OCI-LY7 (cell line): ENCODE results near the gene SYCP1. TPM values are rescaled to one million over a fixed set of nuclear protein-coding genes. Genes with fewer than 3 reads are reported as not detected.

ENCODE experiments used
- BruUV-seq: library from RNA; stranded (reverse); fragments of 400-500 nt; replicated peaks from 2 replicates; lab custom pipeline; 2021; lab: Mats Ljungman, UMichigan
- CTCF ChIA-PET: fragments of 300-600 bp; sonication (Branson Sonifier 250); formaldehyde crosslinking; loops from one replicate; lab custom pipeline; 2022; ENCODE audit warnings: antibody characterized with exemption; ENCODE audit not compliant: unreplicated experiment; lab: Charles Lee
- POLR2A ChIA-PET: fragments of 300-600 bp; sonication (Branson Sonifier 250); formaldehyde crosslinking; loops from one replicate; lab custom pipeline; 2022; ENCODE audit warnings: antibody characterized with exemption; lab: Charles Lee
- DNase-seq: peaks from one replicate; pipeline ENCODE4 v3.0.0-alpha.2; 2015; ENCODE audit warnings: low spot score
- H2AFZ ChIP-seq: fragments of 200-600 bp; sonication (generic), shearing (Covaris generic); 2 replicates; pipeline ENCODE4 v1.6.1; 2014; ENCODE audit warnings: mild to moderate bottlenecking, antibody characterized with exemption, low read length, moderate library complexity
- H3K27ac ChIP-seq: fragments of 200-600 bp; sonication (generic); 2 replicates; pipeline ENCODE4 v1.5.1; 2014; ENCODE audit warnings: mixed run types, low read depth, mild to moderate bottlenecking, moderate library complexity, low read length, inconsistent platforms; ENCODE audit not compliant: poor library complexity, severe bottlenecking
- H3K36me3 ChIP-seq: fragments of 200-600 bp; sonication (generic); 2 replicates; pipeline ENCODE4 v1.6.1; 2014; ENCODE audit warnings: mild to moderate bottlenecking, antibody characterized with exemption, low read length, moderate library complexity, mixed read lengths; ENCODE audit not compliant: insufficient read depth
- H3K4me1 ChIP-seq: fragments of 200-600 bp; sonication (generic); 2 replicates; pipeline ENCODE4 v1.5.1; 2014; ENCODE audit warnings: mild to moderate bottlenecking, low read length; ENCODE audit not compliant: insufficient read depth, poor library complexity, severe bottlenecking
- H3K4me2 ChIP-seq: fragments of 200-600 bp; sonication (generic); 2 replicates; pipeline ENCODE4 v1.6.1; 2014; ENCODE audit warnings: mild to moderate bottlenecking, low read length
- H3K4me3 ChIP-seq: fragments of 200-600 bp; sonication (generic); 2 replicates; pipeline ENCODE4 v1.5.1; 2014; ENCODE audit warnings: mild to moderate bottlenecking, low read depth, low read length; ENCODE audit not compliant: poor library complexity, severe bottlenecking
- H3K79me2 ChIP-seq: fragments of 200-600 bp; sonication (generic); 2 replicates; pipeline ENCODE4 v1.6.1; 2016; ENCODE audit warnings: low read depth, mild to moderate bottlenecking, low read length, moderate library complexity, mixed read lengths; ENCODE audit not compliant: insufficient read depth
- H3K9me2 ChIP-seq: fragments of 200-600 bp; sonication (generic); 2 replicates; pipeline ENCODE4 v1.6.1; 2016; ENCODE audit warnings: mild to moderate bottlenecking, low read length, mixed read lengths; ENCODE audit not compliant: insufficient read depth
- H3K9me3 ChIP-seq: fragments of 200-600 bp; sonication (generic); 2 replicates; pipeline ENCODE4 v1.6.1; 2014; ENCODE audit warnings: mild to moderate bottlenecking, mixed run types, low read length, mixed read lengths
- H4K20me1 ChIP-seq: fragments of 200-600 bp; sonication (generic); 2 replicates; pipeline ENCODE4 v1.6.1; 2014; ENCODE audit warnings: mild to moderate bottlenecking, antibody characterized with exemption, low read length, moderate library complexity, mixed read lengths; ENCODE audit not compliant: insufficient read depth
- CTCF ChIP-seq: fragments of 200-600 bp; sonication (generic); conservative IDR thresholded peaks from 2 replicates; pipeline ENCODE4 v1.5.1; 2014; ENCODE audit warnings: mild to moderate bottlenecking, antibody characterized with exemption, low read length, moderate library complexity, mixed read lengths
- EZH2phosphoT487 ChIP-seq: fragments of 200-600 bp; sonication (generic); IDR thresholded peaks from 2 replicates; pipeline ENCODE4 v1.6.1; 2018; ENCODE audit warnings: low read depth, borderline replicate concordance, mild to moderate bottlenecking, mixed run types, antibody characterized with exemption, low read length, moderate library complexity, mixed read lengths
- intact Hi-C: fragments of 100-400 bp; cut with micrococcal nuclease; formaldehyde crosslinking; loops from one replicate; pipeline ENCODE4 v1.10.0; 2022; ENCODE audit not compliant: unreplicated experiment
- total RNA-seq, 2 experiments: library from RNA; depleted of rRNA in 1 of 2; stranded (reverse); fragments of >200 nt in 1 of 2; shearing (Covaris generic) in 1 of 2; gene quantifications; 2 replicates each; pipeline ENCODE4 v1.2.3, GENCODE V29; 2014 to 2022

Gene SYCP1
- total RNA-seq, 2 experiments from 2014 or later: not detected

- no peak overlapping the region for H3K27ac ChIP-seq
- intact Hi-C loops: no loop called here
- no peaks in the 10 kb centered on the region for H3K79me2 ChIP-seq
- CTCF ChIA-PET: no interaction called here
- no peak for DNase-seq
- no TSS peak for BruUV-seq
- POLR2A ChIA-PET: no interaction called here
- no peaks in the 10 kb centered on the region for H4K20me1 ChIP-seq
- H3K36me3 ChIP-seq: no peaks in the 10 kb centered on the region
- no peak overlapping the region for H2AFZ ChIP-seq
- no peak overlapping the region for H3K4me3 ChIP-seq
- no peaks in the 10 kb centered on the region for H3K4me1 ChIP-seq
- no peak overlapping the region for H3K4me2 ChIP-seq
- H3K9me3 ChIP-seq: no peaks in the 10 kb centered on the region
- H3K9me2 ChIP-seq: no peaks in the 10 kb centered on the region
- no peak for TF ChIP-seq CTCF
- no peak for TF ChIP-seq EZH2phosphoT487
These were observed 10.4 kb upstream of the SYCP1 start for GRCh38 chr1:114844270-114844669.

- H3K36me3 ChIP-seq: no peaks in the 10 kb centered on the region
- no peak for DNase-seq
- intact Hi-C loops: no loop called here
- no peaks in the 10 kb centered on the region for H3K79me2 ChIP-seq
- H3K9me2 ChIP-seq: no peaks in the 10 kb centered on the region
- H3K4me2 ChIP-seq: no peak overlapping the region
- CTCF ChIA-PET: no interaction called here
- H3K4me1 ChIP-seq: no peaks in the 10 kb centered on the region
- no peaks in the 10 kb centered on the region for H4K20me1 ChIP-seq
- POLR2A ChIA-PET: interaction anchor here (0.7 to 1.0 kb wide), 2 partner anchors 12 to 32 kb away, joined by 3 to 6 read pairs; no protein-coding TSS in a partner anchor
- H3K27ac ChIP-seq: no peak overlapping the region
- no peak overlapping the region for H3K4me3 ChIP-seq
- TF ChIP-seq CTCF (no peak), EZH2phosphoT487 (no peak)
- H2AFZ ChIP-seq: no peak overlapping the region
- no TSS peak for BruUV-seq
- no peaks in the 10 kb centered on the region for H3K9me3 ChIP-seq
These were observed 1.1 kb upstream of the SYCP1 start for GRCh38 chr1:114853584-114853983.

DNA sequence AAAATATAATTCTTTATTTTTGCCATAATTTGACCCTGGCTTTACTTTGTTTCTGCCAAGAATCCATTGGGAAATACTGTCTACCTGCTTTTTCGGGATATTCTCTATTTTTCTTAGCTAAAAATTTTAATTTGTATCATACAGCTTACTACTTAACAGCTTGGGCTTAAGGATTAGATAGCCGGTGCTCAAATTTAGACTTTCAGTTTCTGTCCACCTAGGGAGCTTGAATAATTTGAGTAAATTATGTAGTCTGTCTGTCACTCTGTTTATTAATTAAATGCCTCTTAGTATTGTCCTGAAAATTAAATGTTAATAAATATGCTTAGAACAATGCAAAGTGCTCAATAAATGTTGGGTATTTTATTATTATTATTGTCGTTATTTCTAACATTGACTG is 6.7 kb downstream of the SYCP1 start:
- intact Hi-C loops: no loop called here
- Histone ChIP-seq H3K4me3 (no peak overlapping the region), H3K79me2 (no peaks in the 10 kb centered on the region), H3K9me3 (no peaks in the 10 kb centered on the region), H3K27ac (no peak overlapping the region), H3K4me2 (no peak overlapping the region), H2AFZ (no peak overlapping the region), H3K9me2 (no peaks in the 10 kb centered on the region), H4K20me1 (no peaks in the 10 kb centered on the region), H3K4me1 (no peaks in the 10 kb centered on the region), H3K36me3 (no peaks in the 10 kb centered on the region)
- POLR2A ChIA-PET: interaction anchor here (0.7 kb wide), 1 partner anchor 9 kb away, joined by 3 read pairs; no protein-coding TSS in a partner anchor
- TF ChIP-seq CTCF: no peak
- no peak for TF ChIP-seq EZH2phosphoT487
- DNase-seq: no peak
- no TSS peak for BruUV-seq
- CTCF ChIA-PET: no interaction called here
